Endothelial cell (in vitro differentiated cells): ENCODE measurements around the gene RPL38. TPM values are rescaled to one million over a fixed set of nuclear protein-coding genes. Genes with fewer than 3 reads are reported as not detected.
"Not testable (repeated sequence)": the region's sequence is repeated elsewhere in the genome, so short reads cannot be mapped to it uniquely, and the experiment has no call there.

Source experiments
- DNase-seq: peaks from one replicate; pipeline ENCODE4 v3.0.0; 2021; ENCODE audit warnings: low spot score
- H3K27ac Mint-ChIP-seq: one replicate; pipeline ENCODE4 v1.8.0; 2021; ENCODE audit warnings: mixed read lengths, inconsistent platforms; ENCODE audit not compliant: unreplicated experiment
- H3K27me3 Mint-ChIP-seq: one replicate; pipeline ENCODE4 v1.8.0; 2021; ENCODE audit warnings: mild to moderate bottlenecking, moderate library complexity, mixed read lengths, inconsistent platforms; ENCODE audit not compliant: unreplicated experiment
- H3K36me3 Mint-ChIP-seq: one replicate; pipeline ENCODE4 v1.8.0; 2021; ENCODE audit warnings: mild to moderate bottlenecking, low read depth, mixed read lengths, inconsistent platforms; ENCODE audit not compliant: unreplicated experiment
- H3K4me1 Mint-ChIP-seq: one replicate; pipeline ENCODE4 v1.8.0; 2021; ENCODE audit warnings: mild to moderate bottlenecking, mixed read lengths, inconsistent platforms; ENCODE audit not compliant: unreplicated experiment
- H3K4me3 Mint-ChIP-seq: one replicate; pipeline ENCODE4 v1.8.0; 2021; ENCODE audit warnings: mild to moderate bottlenecking, mixed read lengths, inconsistent platforms; ENCODE audit not compliant: unreplicated experiment
- H3K9me3 Mint-ChIP-seq: one replicate; pipeline ENCODE4 v1.8.0; 2021; ENCODE audit warnings: mixed read lengths, inconsistent platforms; ENCODE audit not compliant: unreplicated experiment
- CTCF ChIP-seq: fragments of 200-600 bp; sonication (generic); IDR thresholded peaks from one replicate; pipeline ENCODE4 v1.5.0; 2021; ENCODE audit warnings: antibody characterized with exemption; ENCODE audit not compliant: unreplicated experiment
- total RNA-seq: library from RNA; stranded (reverse); fragmentation: NEBNext Ultra II Directional; extraction: Animal tissue kit (Norgen Biotek cat#: 25700); gene quantifications from one replicate; pipeline ENCODE4 v1.2.1, GENCODE V29; 2021; ENCODE audit not compliant: unreplicated experiment

RPL38 gene
- total RNA-seq, 1 donor from 2014 or later, result 1,802 TPM

- TF ChIP-seq CTCF, result no peak
- Mint-ChIP-seq H3K4me1 (peaks cover 6% of the 10 kb centered on the region), H3K4me3 (no peak overlapping the region), H3K9me3 (no peaks in the 10 kb centered on the region), H3K27me3 (peaks cover 3% of the 10 kb centered on the region), H3K36me3 (no peaks in the 10 kb centered on the region), H3K27ac (no peak overlapping the region)
- no peak for DNase-seq
Measured at GRCh38 chr17:74183411-74183810, 20.1 kb upstream of the RPL38 start.

DNA sequence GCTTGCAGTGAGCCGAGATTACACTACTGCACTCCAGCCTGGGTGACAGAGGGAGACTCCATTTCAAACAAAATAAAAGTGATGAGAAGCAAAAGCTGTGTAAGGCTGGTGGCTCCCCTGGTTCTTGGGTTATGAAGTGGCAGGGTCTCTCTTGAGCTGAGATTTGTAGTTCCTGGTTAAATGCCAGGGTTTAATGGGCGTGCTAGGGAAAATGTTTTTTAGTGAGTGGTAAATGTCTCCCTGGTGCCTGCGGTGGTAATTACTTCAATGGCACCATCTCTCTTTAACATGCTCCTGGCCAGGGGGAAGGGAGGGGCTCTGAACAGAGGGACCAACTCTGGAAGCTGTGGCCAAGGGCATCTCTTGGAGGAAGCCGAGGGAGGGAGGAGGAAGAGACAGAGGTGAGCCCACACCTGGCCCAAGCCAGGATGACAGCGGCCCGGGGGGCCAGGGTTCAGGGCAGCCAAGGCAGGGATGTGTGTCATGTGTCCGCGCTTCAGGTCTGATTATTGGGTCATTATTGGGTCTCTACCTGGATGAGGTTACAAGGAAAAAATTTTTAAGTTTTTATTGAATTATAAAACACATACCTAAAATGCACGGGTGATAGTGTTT, 17.8 kb upstream of the RPL38 start:
- no peaks in the 10 kb centered on the region for H3K36me3 Mint-ChIP-seq
- peaks cover 3% of the 10 kb centered on the region for H3K27me3 Mint-ChIP-seq
- no peak for DNase-seq
- TF ChIP-seq CTCF, result no peak
- no peak overlapping the region for H3K4me3 Mint-ChIP-seq
- no peak overlapping the region for H3K27ac Mint-ChIP-seq
- no peaks in the 10 kb centered on the region for H3K9me3 Mint-ChIP-seq
- peaks cover 6% of the 10 kb centered on the region for H3K4me1 Mint-ChIP-seq

GRCh38 chr17:74186498-74186897, 17.0 kb upstream of the RPL38 start:
- H3K4me3 Mint-ChIP-seq, result no peak overlapping the region
- no peak for TF ChIP-seq CTCF
- H3K27me3 Mint-ChIP-seq, result peaks cover 3% of the 10 kb centered on the region
- H3K4me1 Mint-ChIP-seq, result peaks cover 6% of the 10 kb centered on the region
- no peak for DNase-seq
- no peaks in the 10 kb centered on the region for H3K9me3 Mint-ChIP-seq
- H3K27ac Mint-ChIP-seq, result no peak overlapping the region
- no peaks in the 10 kb centered on the region for H3K36me3 Mint-ChIP-seq

DNA sequence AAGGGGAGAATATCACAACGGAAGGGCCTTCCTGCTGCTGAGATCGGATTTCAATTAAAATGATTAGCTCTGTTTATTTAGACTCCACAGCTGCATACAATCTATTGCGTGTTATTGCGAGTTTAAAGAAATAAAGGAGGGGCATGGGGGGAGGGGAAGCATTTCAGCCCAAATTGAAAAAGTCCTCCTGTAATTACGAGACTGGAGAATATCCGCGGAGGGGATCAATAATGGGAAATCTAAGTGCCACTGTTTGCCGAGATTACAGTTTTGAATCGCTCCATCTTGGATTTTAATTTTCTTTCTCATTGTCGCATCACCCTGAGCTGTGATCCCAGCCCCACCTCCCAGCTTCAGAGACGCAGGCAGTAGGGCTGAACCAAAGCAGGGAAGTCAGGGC, 15.7 kb upstream of the RPL38 start:
- H3K27ac Mint-ChIP-seq, result no peak overlapping the region
- H3K4me1 Mint-ChIP-seq, result peaks cover 6% of the 10 kb centered on the region
- no peaks in the 10 kb centered on the region for H3K36me3 Mint-ChIP-seq
- no peak for TF ChIP-seq CTCF
- H3K4me3 Mint-ChIP-seq, result no peak overlapping the region
- H3K27me3 Mint-ChIP-seq, result peaks cover 3% of the 10 kb centered on the region
- no peak for DNase-seq
- no peaks in the 10 kb centered on the region for H3K9me3 Mint-ChIP-seq

DNA sequence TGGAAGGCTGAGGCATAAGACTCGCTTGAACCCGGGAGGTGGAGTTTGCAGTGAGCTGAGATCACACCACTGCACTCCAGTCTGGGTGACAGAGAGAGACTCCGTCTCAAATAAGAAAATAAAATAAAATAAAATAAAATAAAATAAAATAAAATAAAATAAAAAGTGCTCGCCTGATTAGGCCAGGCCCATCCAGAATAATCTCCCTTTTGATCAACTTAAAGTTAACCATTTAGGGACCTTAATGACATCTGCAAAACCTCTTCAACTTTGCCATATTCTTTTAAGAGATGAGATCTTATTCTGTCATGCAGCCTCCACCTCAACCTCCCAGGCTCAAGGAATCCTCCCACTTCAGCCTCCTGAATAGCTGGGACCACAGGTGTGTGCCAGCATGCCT, 14.8 kb upstream of the RPL38 start:
- H3K4me3 Mint-ChIP-seq, H3K27me3 Mint-ChIP-seq, H3K27ac Mint-ChIP-seq, H3K4me1 Mint-ChIP-seq, H3K36me3 Mint-ChIP-seq, H3K9me3 Mint-ChIP-seq, DNase-seq: not testable (repeated sequence)
